Pancreas (tissue), 10 donors: ENCODE results near the gene NINJ1. TPM values are rescaled to one million over a fixed set of nuclear protein-coding genes. Genes with fewer than 3 reads are reported as not detected.
"Not testable (repeated sequence)": the region's sequence is repeated elsewhere in the genome, so short reads cannot be mapped to it uniquely, and the experiment has no call there.

Source experiments
- ATAC-seq, 4 donors: fragments of 200-7000 bp; cut with Tn5 transposase; one replicate each; pipeline versions ENCODE4 v1.8.0 to v1.9.1; 2020; ENCODE audit warnings: mild to moderate bottlenecking in 4 of 4, moderate library complexity in 4 of 4
- DNase-seq, 6 donors: peaks; one replicate each; pipeline ENCODE4 v3.0.0-alpha.2; 2020
- FAIRE-seq: peaks from 2 replicates; lab custom pipeline; 2012; peaks lifted over from hg19 to GRCh38; lab: Jason Lieb, UNC
- H3K27ac ChIP-seq, 4 donors: fragments of 200-600 bp; sonication (generic); 1 replicate in 3 of 4; 2 replicates in 1 of 4; pipeline versions ENCODE4 v1.5.0 to v1.8.0; 2020
- H3K27me3 ChIP-seq, 4 donors: fragments of 200-600 bp; one replicate each; pipeline ENCODE4 v1.8.0; 2021
- H3K36me3 ChIP-seq, 3 donors: fragments of 200-600 bp; sonication (generic) in 1 of 3; one replicate each; pipeline versions ENCODE4 v1.5.0 to v1.8.0; 2020 to 2021
- H3K4me1 ChIP-seq, 3 donors: fragments of 200-600 bp; one replicate each; pipeline ENCODE4 v1.8.0; 2021
- H3K4me3 ChIP-seq, 4 donors: fragments of 200-600 bp; sonication (generic) in 2 of 4; one replicate each; pipeline versions ENCODE4 v1.5.0 to v1.8.0; 2020 to 2021
- H3K9me3 ChIP-seq, 4 donors: fragments of 200-600 bp; one replicate each; pipeline ENCODE4 v1.8.0; 2021
- CTCF ChIP-seq, 4 donors: fragments of 200-600 bp; sonication (generic) in 3 of 4; IDR thresholded peaks; one replicate each; pipeline versions ENCODE4 v1.5.0 to v1.8.0; 2021; ENCODE audit warnings: antibody characterized with exemption in 4 of 4
- WGBS, 2 donors: extraction: QIAGEN DNeasy Blood & Tissue Kit; methylation state at CpG; one replicate each; pipeline ENCODE4 v1.1.7; 2013; 5-methylcytosine and 5-hydroxymethylcytosine counted together
- intact Hi-C, 3 donors: fragments of 100-400 bp; cut with DNase I; formaldehyde crosslinking; loops; one replicate each; pipeline versions ENCODE4 v1.11.1 to v1.14.2; 2022
- polyA plus RNA-seq, 2 donors: library from polyadenylated mRNA; stranded (reverse); fragments of 200-250 nt; gene quantifications; one replicate each; pipeline ENCODE4 v1.2.3, GENCODE V29; 2013
- total RNA-seq, 6 donors: library from RNA; stranded (reverse); fragmentation: NEBNext Ultra II Directional in 4 of 6; extraction: Animal tissue kit (Norgen Biotek cat#: 25700) in 4 of 6; gene quantifications; one replicate each; pipeline versions ENCODE4 v1.2.1 to v1.2.4, GENCODE V29; 2021 to 2023
- donor health status: healthy with polysubstance abuse.
- donor health status: DM: no; HTN: no; CAD: no; lungs with moderate emphysema.
- donor health status: DM: no; HTN: no; CAD: no.
- donor health status: control.
- donor health status: control.
- donor health status: Bipolar disorder and iron deficiency.
- donor health status: DM: yes; HTN: yes; CAD: no.
- donor health status: DM: no; HTN: no; CAD: no.
- donor health status: DM: no; HTN: no; CAD: no.
- donor health status: DM: yes; HTN: yes; CAD: no.

The NINJ1 gene
- total and polyA plus RNA-seq, 8 donors = 15.6 to 33.2 (median 21.3) TPM

- Histone ChIP-seq H3K27me3 (no peaks in the 10 kb centered on the region), H3K27ac (no peak overlapping the region), H3K4me3 (no peak overlapping the region), H3K9me3 (no peaks in the 10 kb centered on the region), H3K36me3 (no peaks in the 10 kb centered on the region), H3K4me1 (peaks cover 0 to 3% (median 0%) of the 10 kb centered on the region in 3 donors)
- no peak for TF ChIP-seq CTCF (IDR thresholded peaks at IDR 0.05)
- FAIRE-seq = no peak
- WGBS, 2 donors = 81 to 92% methylated on average over 1 of the region's 1 CpG
- no peak for ATAC-seq
- intact Hi-C loops = no loop called here
- DNase-seq = no peak
These were observed 28.4 kb downstream of the NINJ1 start for GRCh38 chr9:93105620-93106019.

- H3K4me1 ChIP-seq = peaks cover 0 to 28% (median 8%) of the 10 kb centered on the region in 3 donors
- H3K27ac ChIP-seq, H3K27me3 ChIP-seq, H3K4me3 ChIP-seq, ATAC-seq, FAIRE-seq, H3K36me3 ChIP-seq, H3K9me3 ChIP-seq, intact Hi-C loops: not testable (repeated sequence)
- WGBS, 2 donors = 95 to 98% methylated on average over 11 of the region's 11 CpGs
- DNase-seq = peak in 2 of 6 donors; percentile 2 to 15
These were observed 33.0 kb downstream of the NINJ1 start for GRCh38 chr9:93101086-93101485.

- Histone ChIP-seq H3K4me1 (peaks cover 0 to 25% (median 8%) of the 10 kb centered on the region in 3 donors), H3K27me3 (no peaks in the 10 kb centered on the region), H3K36me3 (no peaks in the 10 kb centered on the region), H3K4me3 (no peak overlapping the region), H3K9me3 (no peaks in the 10 kb centered on the region), H3K27ac (no peak overlapping the region)
- FAIRE-seq = no peak
- DNase-seq = peak in 1 of 6 donors; percentile 30
- ATAC-seq = no peak
- WGBS, 2 donors = 92 to 95% methylated on average over 8 of the region's 8 CpGs
- no peak for TF ChIP-seq CTCF (IDR thresholded peaks at IDR 0.05)
- intact Hi-C loops = no loop called here
These were observed 33.8 kb downstream of the NINJ1 start for GRCh38 chr9:93100276-93100636.

- FAIRE-seq (no peak), ATAC-seq (no peak), DNase-seq (peak in 1 of 6 donors; percentile 54)
- Histone ChIP-seq H3K9me3 (no peaks in the 10 kb centered on the region), H3K4me3 (no peak overlapping the region), H3K27me3 (no peaks in the 10 kb centered on the region), H3K27ac (no peak overlapping the region), H3K4me1 (peaks cover 0 to 25% (median 8%) of the 10 kb centered on the region in 3 donors), H3K36me3 (no peaks in the 10 kb centered on the region)
- intact Hi-C loops = no loop called here
- 90 to 93% methylated on average over 16 of the region's 16 CpGs for WGBS, 2 donors
- TF ChIP-seq CTCF (IDR thresholded peaks at IDR 0.05) = no peak
These were observed 34.3 kb downstream of the NINJ1 start for GRCh38 chr9:93099551-93100275.

GRCh38 chr9:93098236-93098946, 35.7 kb downstream of the NINJ1 start:
- no peaks in the 10 kb centered on the region for H3K27me3 ChIP-seq
- 46 to 55% methylated on average over 15 of the region's 15 CpGs for WGBS, 2 donors
- H3K4me1 ChIP-seq = peaks cover 0 to 25% (median 8%) of the 10 kb centered on the region in 3 donors
- H3K4me3 ChIP-seq = peak overlapping the region in 1 of 4 donors; percentile 99
- peak in 5 of 6 donors; percentile 74 to 86 (median 82) for DNase-seq
- TF ChIP-seq CTCF (IDR thresholded peaks at IDR 0.05) = no peak
- peak overlapping the region; percentile 2 to 90 (median 58) for H3K27ac ChIP-seq
- no peak for FAIRE-seq
- peak in 2 of 4 donors; percentile 6 to 53 for ATAC-seq
- intact Hi-C loops = no loop called here
- H3K36me3 ChIP-seq = no peaks in the 10 kb centered on the region
- no peaks in the 10 kb centered on the region for H3K9me3 ChIP-seq
